K562 (cell line): ENCODE results near the gene ARHGAP24. TPM values are rescaled to one million over a fixed set of nuclear protein-coding genes. Genes with fewer than 3 reads are reported as not detected.

Experiments
- ATAC-seq: fragments of 200-7000 bp; cut with Tn5 transposase; 3 replicates; pipeline ENCODE4 v1.9.1; 2020; ENCODE audit warnings: moderate library complexity
- BruUV-seq: library from RNA; stranded (reverse); fragments of 400-500 nt; replicated peaks from 2 replicates; lab custom pipeline; 2021; lab: Mats Ljungman, UMichigan
- CTCF ChIA-PET: fragments of 300-600 bp; formaldehyde crosslinking; extraction: SDS; loops from one replicate; lab custom pipeline; 2021; ENCODE audit warnings: low intra/inter-chr PET ratio; lab: Yijun Ruan, JAX
- POLR2A ChIA-PET: fragments of 300-600, 350-650 bp; sonication (Branson Sonifier 250); formaldehyde crosslinking; extraction: SDS; loops from one replicate; lab custom pipeline; 2021; ENCODE audit warnings: antibody characterized with exemption, inconsistent platforms; lab: Yijun Ruan, JAX
- DNase-seq, 4 experiments: peaks; one replicate each; pipeline versions ENCODE4 v3.0.0 to v3.0.0-alpha.2; 2011 to 2018; ENCODE audit warnings: low spot score in 3 of 4, mixed read lengths in 3 of 4; ENCODE audit errors: extremely low read depth in 1 of 4
- FAIRE-seq: peaks from 2 replicates; lab custom pipeline; 2011; peaks lifted over from hg19 to GRCh38; lab: Jason Lieb, UNC
- H2AFZ ChIP-seq: 2 replicates; pipeline ENCODE4 v1.6.0; 2011; ENCODE audit warnings: low read depth, low read length, control low read depth, inconsistent platforms
- H3K27ac ChIP-seq: fragments of 200-600 bp; 3 replicates; pipeline ENCODE4 v1.8.0; 2011; ENCODE audit warnings: low read depth, mild to moderate bottlenecking, control low read depth, inconsistent platforms, low read length, moderate library complexity, mixed read lengths; ENCODE audit errors: extremely low read depth
- H3K27me3 ChIP-seq, 2 experiments: fragments of 300-600 bp in 1 of 2; 2 replicates in 1 of 2; 3 replicates in 1 of 2; pipeline versions ENCODE4 v1.6.0 to v1.8.0; 2011; ENCODE audit warnings: inconsistent platforms in 2 of 2, low read length in 2 of 2, mild to moderate bottlenecking in 1 of 2, mixed read lengths in 1 of 2, moderate library complexity in 1 of 2; ENCODE audit not compliant: control insufficient read depth in 2 of 2, insufficient read depth in 2 of 2
- H3K36me3 ChIP-seq: fragments of 300-600 bp; 3 replicates; pipeline ENCODE4 v1.8.0; 2011; ENCODE audit warnings: mild to moderate bottlenecking, low read length, inconsistent platforms; ENCODE audit not compliant: control insufficient read depth, insufficient read depth
- H3K4me1 ChIP-seq, 2 experiments: fragments of 200-600 bp in 1 of 2; replicated peaks in 1 of 2; 2 replicates in 1 of 2; 3 replicates in 1 of 2; pipeline versions ENCODE4 v1.5.1 to v1.8.0; 2011; ENCODE audit warnings: inconsistent platforms in 2 of 2, low read length in 2 of 2, mild to moderate bottlenecking in 1 of 2, mixed read lengths in 1 of 2, moderate library complexity in 1 of 2; ENCODE audit not compliant: control insufficient read depth in 2 of 2, insufficient read depth in 2 of 2
- H3K4me2 ChIP-seq: 2 replicates; pipeline ENCODE4 v1.6.1; 2011; ENCODE audit warnings: low read length, control low read depth, inconsistent platforms, mixed read lengths; ENCODE audit not compliant: insufficient read depth
- H3K4me3 ChIP-seq: fragments of 200-600 bp; sonication (generic), shearing (Covaris generic); 2 replicates; pipeline ENCODE4 v1.5.1; 2016; ENCODE audit warnings: control low read depth, inconsistent platforms
- H3K79me2 ChIP-seq: fragments of 200-600 bp; 3 replicates; pipeline ENCODE4 v1.8.0; 2011; ENCODE audit warnings: low read length, inconsistent platforms; ENCODE audit not compliant: control insufficient read depth, insufficient read depth
- H3K9ac ChIP-seq, 2 experiments: 2 replicates each; pipeline versions ENCODE4 v1.6.0 to v1.6.1; 2011; ENCODE audit warnings: low read depth in 2 of 2, low read length in 2 of 2, control low read depth in 1 of 2, inconsistent platforms in 1 of 2, mild to moderate bottlenecking in 1 of 2, mixed read lengths in 1 of 2; ENCODE audit not compliant: insufficient read depth in 1 of 2
- H3K9me1 ChIP-seq: one replicate; pipeline ENCODE4 v1.6.0; 2011; ENCODE audit warnings: inconsistent platforms, mild to moderate bottlenecking, low read length, moderate library complexity; ENCODE audit not compliant: control insufficient read depth, insufficient read depth
- H3K9me3 ChIP-seq: replicated peaks from 2 replicates; pipeline ENCODE4 v1.5.1; 2011; ENCODE audit warnings: low read depth, low read length, inconsistent platforms; ENCODE audit not compliant: control insufficient read depth, insufficient read depth
- H4K20me1 ChIP-seq: replicated peaks from 2 replicates; pipeline ENCODE4 v1.6.1; 2011; ENCODE audit warnings: low read length, inconsistent platforms, mixed read lengths; ENCODE audit not compliant: control insufficient read depth, insufficient read depth
- CCAR2 ChIP-seq: fragments of 200-400 bp; formaldehyde crosslinking; IDR thresholded peaks from 2 replicates; pipeline ENCODE4 v1.6.1; 2017; ENCODE audit warnings: mild to moderate bottlenecking, low read depth, low read length
- CTCFL ChIP-seq: IDR thresholded peaks from 2 replicates; pipeline ENCODE4 v1.6.1; 2011; ENCODE audit warnings: borderline replicate concordance, low read depth, mild to moderate bottlenecking, moderate library complexity, low read length; ENCODE audit not compliant: insufficient read depth, poor library complexity, severe bottlenecking
- NR4A1 ChIP-seq, 2 experiments: fragments of 250-450 bp in 1 of 2; fragments of 450-650 bp in 1 of 2; sonication (Bioruptor Pico) in 1 of 2; IDR thresholded peaks; 2 replicates each; pipeline versions ENCODE4 v1.4.0 to v1.6.1; 2016 to 2020; ENCODE audit warnings: mild to moderate bottlenecking in 2 of 2, missing compliant biosample characterization in 1 of 2, missing genetic modification characterization in 1 of 2, moderate library complexity in 1 of 2
- TFE3 ChIP-seq: fragments of 450-650 bp; formaldehyde crosslinking; IDR thresholded peaks from 2 replicates; pipeline ENCODE4 v1.4.0; 2020; ENCODE audit warnings: mild to moderate bottlenecking, mixed read lengths
- ZBTB11 ChIP-seq, 3 experiments: fragments of 200-800 bp in 1 of 3; fragments of 250-450 bp in 1 of 3; fragments of 450-650 bp in 1 of 3; sonication (Bioruptor Pico) in 1 of 3; sonication (Bioruptor generic) in 1 of 3; formaldehyde crosslinking in 1 of 3; IDR thresholded peaks; 2 replicates each; pipeline versions ENCODE4 v1.6.1 to v1.8.0; 2016 to 2022; ENCODE audit warnings: mild to moderate bottlenecking in 2 of 3, missing genetic modification characterization in 2 of 3, missing compliant biosample characterization in 1 of 3, moderate library complexity in 1 of 3
- WGBS: fragments of 100-300 bp; shearing (Covaris generic); methylation state at CpG from one replicate; pipeline ENCODE4 v1.1.6; 2016; ENCODE audit warnings: low coverage, mixed read lengths; ENCODE audit not compliant: insufficient coverage; ENCODE audit errors: missing lambda C conversion rate; 5-methylcytosine and 5-hydroxymethylcytosine counted together
- in situ Hi-C: fragments of 300-500 bp; cut with MboI; formaldehyde crosslinking; loops from 4 replicates; pipeline ENCODE4 v1.15.0; 2018; ENCODE audit warnings: inconsistent platforms, mixed read lengths
- intact Hi-C: fragments of 100-400 bp; cut with micrococcal nuclease; formaldehyde crosslinking; loops from 2 replicates; pipeline ENCODE4 v1.14.2; 2022
- polyA plus RNA-seq, 8 experiments: library from polyadenylated mRNA; depleted of rRNA in 4 of 8; stranded (reverse) in 5 of 8; unstranded in 3 of 8; fragments of >200 nt; fragmentation: Nextera tagmentation in 2 of 8; fragmentation: Illumina TruSeq in 1 of 8; extraction: Ambion mirVana in 2 of 8; extraction: Trizol in 1 of 8; gene quantifications; 2 replicates each; pipeline versions ENCODE4 v1.2.1 to v1.2.3, GENCODE V29; 2011 to 2014; ENCODE audit warnings: inconsistent platforms in 1 of 8, missing spikeins in 1 of 8
- total RNA-seq, 7 experiments: library from RNA; depleted of rRNA in 6 of 7; stranded (reverse); fragments of >200 nt in 6 of 7; fragmentation: Illumina TruSeq in 2 of 7; extraction: Trizol in 2 of 7; gene quantifications; 2 replicates each; pipeline versions ENCODE4 v1.2.1 to v1.2.3, GENCODE V29; 2011 to 2021; ENCODE audit warnings: low replicate concordance in 1 of 7

The ARHGAP24 gene
- total and polyA plus RNA-seq, 9 of the 15 experiments (the other 6 are each of a cell fraction or from before 2014, with no cell fraction given) = 8.0 to 22.6 (median 14.0) TPM

GRCh38 chr4:85805891-85806290 is 330.9 kb downstream of the ARHGAP24 start:
- Histone ChIP-seq H3K4me2 (no peak overlapping the region), H3K4me1 (no peaks in the 10 kb centered on the region), H3K9me1 (no peaks in the 10 kb centered on the region), H3K4me3 (no peak overlapping the region), H3K27ac (no peak overlapping the region), H3K36me3 (no peaks in the 10 kb centered on the region), H2AFZ (no peak overlapping the region), H3K9ac (no peak overlapping the region), H3K9me3 (no peaks in the 10 kb centered on the region), H4K20me1 (no peaks in the 10 kb centered on the region), H3K79me2 (no peaks in the 10 kb centered on the region), H3K27me3 (no peaks in the 10 kb centered on the region)
- intact Hi-C loops (no loop called here), in situ Hi-C loops (no loop called here)
- POLR2A ChIA-PET = no interaction called here
- no peak for FAIRE-seq
- no TSS peak for BruUV-seq
- no peak for DNase-seq
- WGBS = 11% methylated on average over 1 of the region's 1 CpG
- ATAC-seq = no peak
- no peak for TF ChIP-seq TFE3 (CRISPR knock-in tag)
- TF ChIP-seq ZBTB11 (CRISPR knock-in tag; IDR thresholded peaks at IDR 0.05) = no peak
- no peak for TF ChIP-seq CCAR2
- TF ChIP-seq NR4A1 (CRISPR knock-in tag; IDR thresholded peaks at IDR 0.05) = no peak
- TF ChIP-seq NR4A1 (tag; IDR thresholded peaks at IDR 0.05) = no peak
- no peak for TF ChIP-seq CTCFL
- TF ChIP-seq, all 486 proteins: peak for 0
- CTCF ChIA-PET = no interaction called here
